HL-60/S4 treated with phorbol 12-myristate 13-acetate at 8.2 ng/mL for 4 days and 3 days (cell line): ENCODE measurements around the gene SPATA21.

Experiments
- in situ Hi-C: fragments of 300-500 bp; cut with MboI; formaldehyde crosslinking; loops from 2 replicates; pipeline ENCODE4 v1.15.0; 2022; ENCODE audit warnings: low sequenced_read_pairs

Gene SPATA21

GRCh38 chr1:16422041-16422440 is 15.2 kb downstream of the SPATA21 start:
- in situ Hi-C loops, result no loop called here

DNA sequence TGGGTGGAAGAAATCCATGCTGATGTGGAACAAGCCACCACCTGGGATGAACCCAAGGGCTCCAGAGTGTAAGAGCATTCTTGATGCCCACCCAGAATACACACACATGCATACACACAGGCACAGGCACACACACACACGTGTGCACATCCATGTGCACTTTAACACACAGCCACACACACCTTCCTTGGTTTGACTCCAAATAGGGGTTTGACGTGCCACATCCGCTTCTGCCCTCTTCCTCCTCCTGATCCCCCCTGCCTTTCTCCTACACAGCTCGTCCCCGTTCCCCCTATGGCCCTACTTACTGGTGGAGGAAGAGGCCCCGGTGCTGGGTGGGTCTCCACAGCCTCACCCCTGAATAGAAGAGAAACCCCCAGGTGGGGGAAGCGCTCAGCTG is 16.0 kb downstream of the SPATA21 start:
- in situ Hi-C loops, result no loop called here

- in situ Hi-C loops, result no loop called here
Observed at GRCh38 chr1:16420424-16421118, 16.7 kb downstream of the SPATA21 start.

DNA sequence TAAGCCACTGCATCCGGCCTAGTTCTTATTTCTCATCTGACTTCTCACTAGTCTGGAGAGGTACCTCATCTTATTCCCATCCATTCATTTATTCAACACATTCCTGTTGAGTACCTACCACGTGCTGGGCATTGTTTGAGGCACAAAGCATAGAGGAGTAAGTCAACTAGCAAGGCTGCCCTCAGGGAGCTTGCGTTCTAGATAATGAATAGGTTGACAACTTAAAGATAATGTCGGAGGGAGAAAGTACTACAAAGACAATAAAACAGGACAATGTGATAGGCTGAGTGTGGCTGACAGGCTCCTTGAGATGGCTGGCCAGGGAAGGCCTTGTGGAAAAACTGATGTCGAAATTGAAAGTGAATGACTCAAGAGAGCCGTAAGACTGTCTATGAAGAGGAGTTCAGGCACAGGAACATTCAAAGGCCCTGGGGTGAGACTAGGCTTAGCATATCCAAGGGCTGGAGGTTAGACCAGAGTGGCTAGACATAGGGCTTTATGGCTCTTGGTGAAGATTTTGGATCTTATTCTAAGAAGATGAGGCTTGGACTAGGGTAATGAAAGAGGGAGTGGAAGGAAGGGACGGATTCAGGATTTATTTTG is 18.3 kb downstream of the SPATA21 start:
- in situ Hi-C loops, result no loop called here

- in situ Hi-C loops, result no loop called here
Observed at GRCh38 chr1:16413191-16413590, 24.0 kb downstream of the SPATA21 start.

DNA sequence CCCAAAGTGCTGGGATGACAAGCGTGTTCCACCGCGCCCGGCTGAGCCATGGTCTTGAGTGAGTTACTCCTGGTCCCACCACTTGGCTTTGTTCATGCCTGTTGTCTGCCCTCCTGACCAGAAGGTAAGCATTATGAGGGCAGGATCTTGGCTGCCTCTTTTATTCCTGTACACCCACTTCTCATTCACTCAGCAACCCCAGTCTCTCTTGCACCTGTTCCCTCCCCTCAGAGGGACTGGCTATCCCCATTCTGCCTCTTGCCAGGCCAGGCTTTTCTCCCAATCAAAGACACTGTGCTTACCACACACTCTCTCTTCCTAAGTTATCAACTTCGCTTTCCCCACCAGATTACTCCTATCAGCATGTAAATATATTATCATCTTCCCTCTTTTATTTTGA is 26.4 kb downstream of the SPATA21 start:
- in situ Hi-C loops, result no loop called here

DNA sequence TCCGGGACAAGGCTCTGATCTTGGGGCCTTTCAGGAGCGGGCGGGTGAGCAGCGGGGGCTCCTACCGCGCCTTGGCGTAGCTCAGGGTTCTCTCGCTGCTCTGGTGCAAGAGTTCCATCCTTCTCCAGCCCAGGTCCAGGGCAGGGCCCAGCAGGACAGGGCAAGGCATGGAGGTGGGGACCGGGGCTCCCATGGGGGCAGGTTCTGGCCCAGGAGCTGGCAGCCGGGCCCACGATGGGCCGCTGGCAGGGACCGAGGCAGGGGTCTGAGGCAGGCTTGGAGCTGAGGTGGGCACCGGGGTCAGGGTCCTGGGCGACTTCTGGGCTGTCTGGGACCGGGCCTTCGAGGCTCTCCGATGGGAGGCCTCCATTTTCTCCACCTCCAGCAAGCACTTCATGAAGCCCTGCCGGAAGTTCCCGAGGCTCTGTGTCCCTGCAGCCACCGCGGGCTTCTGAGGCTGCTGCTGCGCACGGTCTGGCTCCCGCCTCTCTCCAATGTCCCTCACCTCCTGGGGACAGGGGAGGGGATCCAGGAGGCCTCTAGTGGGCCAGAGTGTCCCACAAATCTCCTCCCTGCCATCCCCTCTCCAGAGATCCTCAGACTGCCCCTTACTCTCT is 27.6 kb downstream of the SPATA21 start:
- in situ Hi-C loops, result no loop called here

DNA sequence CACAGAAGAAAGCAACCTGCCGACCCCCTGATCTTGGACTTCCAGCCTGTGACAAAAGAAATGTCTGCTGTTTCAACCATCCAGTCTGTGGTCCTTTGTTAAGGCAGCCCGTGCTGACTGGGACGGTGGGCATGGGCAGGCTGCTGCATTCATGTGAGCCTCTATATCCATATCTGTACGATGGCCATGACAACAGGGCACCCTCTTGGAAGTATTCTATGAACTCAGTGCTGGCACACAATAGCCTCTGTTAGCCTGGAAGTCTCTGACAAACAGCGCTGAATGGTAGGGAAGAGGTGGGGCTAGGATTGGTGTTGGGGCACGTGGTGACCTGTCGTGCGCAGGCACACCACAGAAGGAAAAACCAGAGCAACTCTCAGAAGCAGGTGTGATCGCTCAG is 30.4 kb downstream of the SPATA21 start:
- in situ Hi-C loops, result no loop called here

DNA sequence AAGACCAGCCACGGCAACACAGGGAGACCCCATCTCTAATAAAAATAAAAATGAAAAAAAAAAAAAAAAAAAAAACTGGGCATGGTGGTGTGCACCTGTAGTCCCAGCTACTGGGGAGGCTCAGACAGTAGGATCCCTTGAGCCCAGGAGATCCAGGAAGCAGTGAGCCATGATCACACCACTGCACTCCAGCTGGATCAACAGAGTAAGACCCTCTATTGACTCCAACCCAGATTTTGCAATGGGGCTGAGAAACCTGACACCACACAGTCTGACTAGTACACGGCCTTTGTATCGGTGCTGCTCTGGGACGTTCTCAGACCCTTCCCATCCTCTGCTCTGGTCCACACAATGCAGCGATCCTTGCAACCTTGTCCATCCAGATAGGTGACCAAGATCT is 31.8 kb downstream of the SPATA21 start:
- in situ Hi-C loops, result no loop called here

GRCh38 chr1:16402742-16403141 is 34.5 kb downstream of the SPATA21 start:
- in situ Hi-C loops, result no loop called here

DNA sequence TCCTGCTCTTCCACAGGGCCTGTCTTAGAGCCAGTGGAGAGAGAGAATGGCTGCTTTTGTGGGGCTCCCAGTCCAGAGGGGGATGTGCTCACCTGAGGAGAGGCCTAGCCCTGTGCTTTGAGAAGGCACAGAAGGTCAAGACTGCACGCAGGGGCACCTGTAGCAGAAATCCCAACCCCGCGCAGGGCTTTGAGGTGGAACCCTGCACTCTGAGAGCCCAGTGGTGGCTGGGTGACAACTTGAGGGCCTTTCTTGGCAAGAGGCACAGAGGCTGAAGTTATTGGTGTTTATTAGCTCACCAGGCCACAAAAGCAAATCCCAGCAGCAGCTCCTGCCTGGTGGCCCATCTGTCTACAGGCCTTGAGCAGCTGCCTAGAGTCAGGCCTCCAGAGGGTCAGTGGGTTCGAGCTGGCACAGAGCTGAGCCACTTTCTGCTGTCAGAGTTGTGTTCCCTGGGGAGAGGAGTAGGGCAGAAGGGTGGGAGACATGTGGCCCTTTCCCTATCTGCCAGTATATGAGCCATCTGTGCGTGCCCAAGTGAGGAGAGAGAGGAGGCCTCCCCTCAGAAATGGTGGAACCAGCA is 38.8 kb downstream of the SPATA21 start:
- in situ Hi-C loops, result no loop called here

- in situ Hi-C loops, result no loop called here
Observed at GRCh38 chr1:16397120-16397519, 40.1 kb downstream of the SPATA21 start.

- in situ Hi-C loops, result no loop called here
Observed at GRCh38 chr1:16396591-16396990, 40.6 kb downstream of the SPATA21 start.

- in situ Hi-C loops, result no loop called here
Observed at GRCh38 chr1:16394977-16395376, 42.2 kb downstream of the SPATA21 start.

DNA sequence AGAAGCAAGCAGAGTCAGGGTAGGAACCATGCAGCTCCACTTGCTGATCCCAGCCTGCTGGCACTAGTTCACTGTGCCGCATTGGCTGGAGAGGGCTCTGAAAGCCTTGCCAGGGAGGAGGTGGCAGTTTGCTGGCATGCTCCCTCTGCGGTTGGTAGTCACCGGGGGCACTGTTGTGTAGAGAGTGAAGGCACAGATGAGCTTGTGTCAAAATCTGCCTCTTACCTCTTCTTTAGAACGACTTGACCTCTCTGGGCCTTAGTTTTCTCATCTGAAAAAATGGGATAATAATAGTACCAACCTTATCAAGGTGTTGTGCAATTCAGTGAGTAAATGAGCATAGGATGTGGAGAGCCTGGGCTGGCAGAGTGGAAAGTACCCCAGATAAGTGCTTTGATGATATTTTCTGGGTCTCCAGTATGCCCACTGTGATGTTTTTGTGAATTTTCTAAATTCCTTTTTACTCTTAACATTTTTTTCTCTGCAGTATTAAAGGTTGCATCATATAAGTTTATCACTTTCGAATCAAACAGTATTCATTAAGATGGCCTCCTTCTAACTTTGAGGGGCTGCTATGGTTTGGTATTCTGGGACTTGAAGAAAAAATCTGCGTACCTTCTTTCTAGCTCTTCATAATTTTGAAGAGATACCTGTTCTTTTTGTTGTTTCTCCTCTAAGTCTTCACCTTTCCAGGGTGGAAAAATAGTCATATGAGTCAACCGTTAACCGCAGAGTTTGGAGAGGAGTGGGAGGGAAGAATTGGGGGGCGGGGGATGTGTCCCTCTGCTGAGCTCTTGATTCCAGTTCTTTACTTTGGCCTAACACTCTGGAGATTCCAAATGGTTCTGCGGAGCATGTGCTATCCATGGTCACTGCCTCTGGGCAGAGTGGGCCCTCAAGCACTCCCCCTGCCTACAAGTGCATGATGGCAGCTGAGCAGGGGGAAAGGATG is 43.4 kb downstream of the SPATA21 start:
- in situ Hi-C loops, result no loop called here

GRCh38 chr1:16392740-16393569 is 44.3 kb downstream of the SPATA21 start:
- in situ Hi-C loops, result no loop called here

- in situ Hi-C loops, result no loop called here
Observed at GRCh38 chr1:16391411-16391810, 45.8 kb downstream of the SPATA21 start.

DNA sequence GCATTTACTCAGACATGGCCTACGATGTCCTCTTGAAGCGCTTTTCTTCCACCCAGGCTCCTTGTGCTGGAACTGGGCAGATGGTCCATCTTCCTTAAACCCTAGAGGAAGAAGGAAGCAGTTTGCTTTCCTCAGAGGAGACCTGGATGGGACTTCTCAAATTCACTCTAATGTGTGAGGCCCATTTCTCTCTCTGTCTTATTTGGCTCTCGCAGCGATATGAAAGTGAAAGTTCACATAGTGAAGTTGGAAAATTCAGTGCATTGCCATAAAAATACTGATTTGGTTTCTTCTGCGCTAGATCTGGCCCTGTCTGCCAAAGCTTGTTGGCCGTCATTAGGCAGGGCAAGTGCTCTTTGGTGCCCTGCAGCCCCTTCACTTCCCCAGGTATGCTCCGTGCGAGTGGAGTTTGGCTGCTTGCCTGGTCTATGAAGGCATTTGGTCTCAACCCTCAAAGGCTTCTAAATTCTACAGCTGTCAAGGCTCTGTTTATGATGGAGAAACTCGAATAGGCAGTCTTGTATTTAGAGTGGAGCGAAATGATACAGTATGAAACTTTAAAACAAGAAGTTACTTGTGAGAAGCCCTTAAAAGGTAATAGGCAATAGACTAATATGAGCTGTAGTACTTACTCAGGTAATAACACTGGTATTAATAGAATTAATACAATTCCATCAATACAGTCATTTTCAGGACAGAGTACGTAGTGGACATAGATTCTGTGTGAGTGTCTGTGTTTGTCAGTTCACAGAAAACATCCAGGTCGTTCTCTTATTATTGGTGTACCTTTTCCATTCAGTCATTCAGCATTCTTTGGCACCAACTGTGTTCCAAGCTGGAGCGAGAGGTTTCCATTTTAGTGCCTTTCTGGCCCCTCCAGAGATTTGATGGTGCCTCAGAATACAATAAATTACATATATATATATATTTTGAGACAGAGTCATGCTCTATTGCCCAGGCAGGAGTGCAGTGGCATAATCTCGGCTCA is 49.7 kb downstream of the SPATA21 start:
- in situ Hi-C loops, result no loop called here
